GM08714 (cell line): ENCODE measurements around the gene C10orf143.

Source experiments
- H3K4me3 ChIP-seq: fragments of 200-500 bp; sonication (Bioruptor generic); 2 replicates; pipeline ENCODE4 v1.5.1; 2014; ENCODE audit warnings: mild to moderate bottlenecking, low read length, inconsistent platforms
- ZNF274 ChIP-seq: IDR thresholded peaks from 2 replicates; pipeline ENCODE4 v1.6.1; 2012; ENCODE audit warnings: mild to moderate bottlenecking, low read depth, low read length

The C10orf143 gene

GRCh38 chr10:130110246-130111112 lies at the start of gene C10orf143:
C10orf143 (minus strand) TSS chr10:130110830; CDS start chr10:130110772, 58 bp downstream.
- peak within 1 kb of the TSS; percentile 84 for H3K4me3 ChIP-seq
- TF ChIP-seq ZNF274, result no peak

- no peak overlapping the region for H3K4me3 ChIP-seq
- TF ChIP-seq ZNF274, result no peak
Observed at GRCh38 chr10:130159192-130159794, 48.7 kb upstream of the C10orf143 start.

GRCh38 chr10:130146042-130146441 lies 35.4 kb upstream of the C10orf143 start:
- TF ChIP-seq ZNF274, result no peak
- H3K4me3 ChIP-seq, result no peak overlapping the region; the same call in 1 of the 2 replicates

GRCh38 chr10:130141878-130142277 lies 31.2 kb upstream of the C10orf143 start:
- no peak for TF ChIP-seq ZNF274
- peak overlapping the region; percentile 53; the same call in 1 of the 2 replicates for H3K4me3 ChIP-seq

DNA sequence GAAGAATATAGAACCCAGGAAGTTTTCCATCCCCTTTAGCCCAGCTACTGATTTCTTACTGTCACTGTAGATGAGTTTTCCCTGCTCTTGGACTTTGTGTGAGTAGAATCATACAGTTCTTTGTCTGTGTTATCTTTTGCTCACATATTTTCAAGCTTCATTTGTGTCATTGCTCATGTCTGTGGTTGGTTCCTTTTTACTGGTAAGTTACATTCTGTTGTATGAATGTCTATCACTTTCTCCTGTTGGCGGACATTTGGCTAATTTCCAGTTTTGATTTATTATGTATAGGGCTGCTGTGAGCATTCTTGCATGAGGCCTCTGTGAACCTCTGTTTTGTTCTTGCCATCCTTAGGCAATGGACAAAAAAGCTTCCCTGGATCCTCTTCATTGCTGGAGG lies 30.8 kb upstream of the C10orf143 start:
- TF ChIP-seq ZNF274, result no peak
- H3K4me3 ChIP-seq, result peak overlapping the region; percentile 53; the same call in 1 of the 2 replicates

DNA sequence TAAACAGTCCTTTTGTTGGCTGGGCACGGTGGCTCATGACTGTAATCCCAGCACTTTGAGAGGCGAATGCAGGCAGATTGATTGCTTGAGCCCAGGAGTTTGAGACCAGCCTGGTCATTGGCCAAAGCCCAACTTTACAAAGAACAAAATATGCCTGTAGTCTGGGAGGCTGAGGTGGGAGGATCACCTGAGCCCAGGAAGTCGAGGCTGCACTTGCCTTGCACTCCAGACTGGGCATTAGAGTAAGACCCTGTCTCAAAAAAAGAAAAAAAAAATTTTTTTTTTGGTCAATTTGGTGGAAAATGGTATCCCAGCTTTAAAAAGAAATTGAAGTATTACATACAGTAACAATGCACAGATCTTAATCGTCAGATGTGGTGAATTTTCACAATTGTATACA lies 30.4 kb upstream of the C10orf143 start:
- peak overlapping the region; percentile 28; the same call in 1 of the 2 replicates for H3K4me3 ChIP-seq
- TF ChIP-seq ZNF274, result no peak

- TF ChIP-seq ZNF274, result no peak
- H3K4me3 ChIP-seq, result no peak overlapping the region
Observed at GRCh38 chr10:130140425-130140824, 29.8 kb upstream of the C10orf143 start.

GRCh38 chr10:130138479-130138866 lies 27.8 kb upstream of the C10orf143 start:
- H3K4me3 ChIP-seq, result no peak overlapping the region
- no peak for TF ChIP-seq ZNF274

DNA sequence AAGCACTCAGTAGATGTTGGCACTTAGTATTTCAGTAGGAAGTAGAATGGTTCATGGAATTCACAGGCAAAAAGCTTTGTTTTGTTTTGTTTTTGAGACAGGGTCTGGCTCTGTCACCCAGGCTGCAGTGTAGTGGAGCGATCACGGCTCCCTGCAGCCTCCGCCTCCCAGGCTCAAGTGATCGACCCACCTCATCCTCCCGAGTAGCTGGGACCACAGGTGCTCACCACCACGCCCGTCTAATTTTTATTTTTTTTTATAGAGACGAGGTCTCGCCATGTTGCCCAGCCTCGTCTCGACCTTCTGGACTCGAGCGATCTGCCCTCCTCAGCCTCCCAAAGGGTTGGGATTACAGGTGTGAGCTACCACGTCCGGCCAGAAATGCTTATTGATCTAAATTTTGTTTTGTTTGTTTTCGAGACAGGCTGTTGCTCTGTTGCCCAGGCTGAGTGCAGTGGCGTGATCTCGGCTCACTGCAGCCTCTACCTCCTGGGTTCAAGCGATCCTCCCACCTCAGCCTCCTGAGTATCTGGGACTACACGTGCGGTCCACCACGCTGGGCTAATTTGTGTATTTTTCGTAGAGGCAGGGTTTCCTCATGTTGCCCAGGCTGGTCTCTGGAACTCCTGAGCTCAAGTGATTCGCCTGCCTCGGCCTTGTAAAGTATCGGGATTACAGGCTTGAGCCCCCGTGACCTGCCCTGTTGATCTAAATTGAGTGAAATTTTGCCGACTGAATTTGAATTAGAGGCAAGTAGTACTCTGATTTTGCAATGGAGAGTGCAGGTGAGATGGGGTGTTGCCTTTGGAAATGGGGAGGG lies 27.2 kb upstream of the C10orf143 start:
- peak overlapping the region; percentile 70 for H3K4me3 ChIP-seq
- TF ChIP-seq ZNF274, result no peak

DNA sequence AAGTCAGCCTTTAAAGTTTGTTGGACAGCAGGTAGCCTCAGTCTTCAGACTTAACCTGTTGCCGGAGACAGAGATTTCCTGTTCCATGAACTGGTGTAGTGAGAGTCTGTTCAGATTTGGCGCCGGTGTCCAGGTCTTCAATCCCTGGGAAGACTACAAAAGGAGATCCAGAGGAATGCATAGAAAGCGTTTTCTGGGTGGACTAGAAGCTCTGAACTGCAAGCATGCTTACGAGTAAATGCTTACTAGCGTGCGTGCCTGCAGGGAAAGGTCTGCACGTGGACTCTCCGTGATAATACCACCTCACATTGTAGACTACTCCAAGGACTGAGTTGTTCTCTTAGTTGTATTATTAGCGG lies 26.4 kb upstream of the C10orf143 start:
- peak overlapping the region; percentile 70 for H3K4me3 ChIP-seq
- no peak for TF ChIP-seq ZNF274

- H3K4me3 ChIP-seq, result peak within 1 kb of the TSS; percentile 70
- TF ChIP-seq ZNF274, result no peak
Observed at GRCh38 chr10:130136226-130137089, 25.8 kb upstream of the C10orf143 start, which contains the start of gene GLRX3. GLRX3 (plus strand) TSS chr10:130136391; CDS start chr10:130136421, 30 bp downstream.

GRCh38 chr10:130135676-130136225 lies 25.1 kb upstream of the C10orf143 start:
- no peak for TF ChIP-seq ZNF274
- H3K4me3 ChIP-seq, result peak overlapping the region; percentile 70; the same call in 1 of the 2 replicates

GRCh38 chr10:130128922-130129321 lies 18.3 kb upstream of the C10orf143 start:
- no peak for TF ChIP-seq ZNF274
- no peak overlapping the region for H3K4me3 ChIP-seq
